ENCODE data around the gene ZNF621.
"Not testable (repeated sequence)": the region's sequence is repeated elsewhere in the genome, so short reads cannot be mapped to it uniquely, and the experiment has no call there.

ZNF621 gene

DNA sequence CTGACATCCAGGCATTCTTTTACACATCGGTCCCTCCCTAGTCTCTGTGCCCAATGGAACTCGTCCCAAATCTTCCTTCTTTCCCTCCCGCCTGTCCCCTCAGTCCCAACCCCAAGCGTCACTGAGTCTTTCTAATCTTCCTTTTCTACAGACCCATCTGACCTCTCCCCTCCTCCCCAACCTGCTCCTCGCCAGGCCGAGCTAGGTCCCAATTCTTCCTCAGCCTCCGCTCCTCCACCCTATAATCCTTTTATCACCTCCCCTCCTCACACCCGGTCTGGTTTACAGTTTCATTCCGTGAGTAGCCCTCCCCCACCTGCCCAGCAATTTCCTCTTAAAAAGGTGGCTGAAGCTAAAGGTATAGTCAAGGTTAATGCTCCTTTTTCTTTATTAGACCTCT is 37.7 kb downstream of the ZNF621 start:
- H3K9me3 ChIP-seq (ENCODE audit: control insufficient read depth, low read length); H3K27me3 ChIP-seq (ENCODE audit: control insufficient read depth, insufficient read depth, low read length); H3K9ac ChIP-seq (ENCODE audit: low read length); H3K4me3 ChIP-seq (ENCODE audit: low read length); H3K4me1 ChIP-seq (ENCODE audit: control insufficient read depth, insufficient read depth, low read length); H3K36me3 ChIP-seq (ENCODE audit: control insufficient read depth, insufficient read depth, low read length): not testable (repeated sequence)

- not testable (repeated sequence) for H3K4me3 ChIP-seq (ENCODE audit: low read length); H3K9ac ChIP-seq (ENCODE audit: low read length); H3K4me1 ChIP-seq (ENCODE audit: control insufficient read depth, insufficient read depth, low read length); H3K9me3 ChIP-seq (ENCODE audit: control insufficient read depth, low read length); H3K27me3 ChIP-seq (ENCODE audit: control insufficient read depth, insufficient read depth, low read length); H3K36me3 ChIP-seq (ENCODE audit: control insufficient read depth, insufficient read depth, low read length)
Observed at GRCh38 chr3:40565629-40566028, 40.9 kb downstream of the ZNF621 start.

GRCh38 chr3:40566694-40567093 is 41.9 kb downstream of the ZNF621 start:
- Histone ChIP-seq H3K4me3 (ENCODE audit: low read length) (no peak overlapping the region), H3K36me3 (ENCODE audit: control insufficient read depth, insufficient read depth, low read length) (no peaks in the 10 kb centered on the region), H3K4me1 (ENCODE audit: control insufficient read depth, insufficient read depth, low read length) (no peaks in the 10 kb centered on the region), H3K27me3 (ENCODE audit: control insufficient read depth, insufficient read depth, low read length) (no peaks in the 10 kb centered on the region), H3K9me3 (ENCODE audit: control insufficient read depth, low read length) (peaks cover 3% of the 10 kb centered on the region), H3K9ac (ENCODE audit: low read length) (no peak overlapping the region)

DNA sequence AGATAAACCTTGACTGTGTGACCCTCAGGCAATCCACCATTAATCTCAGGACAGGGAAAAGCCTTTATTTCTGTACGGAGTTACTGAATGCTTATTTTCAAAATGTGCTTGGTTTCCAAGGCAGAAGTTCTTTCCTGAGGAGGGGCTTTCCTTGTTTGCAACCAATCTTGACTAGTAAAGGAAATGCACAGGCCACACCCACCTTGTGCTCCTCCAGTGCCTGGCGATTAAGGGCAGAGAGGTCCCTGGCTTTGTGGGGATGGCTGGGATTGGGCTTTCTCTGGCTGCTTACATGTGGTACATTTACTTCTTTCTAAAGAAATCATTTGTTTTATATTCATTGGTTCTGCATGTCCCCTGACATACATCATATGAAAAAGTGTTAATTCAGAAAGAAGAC is 47.8 kb downstream of the ZNF621 start:
- Histone ChIP-seq H3K9me3 (ENCODE audit: control insufficient read depth, low read length) (peaks cover 3% of the 10 kb centered on the region), H3K27me3 (ENCODE audit: control insufficient read depth, insufficient read depth, low read length) (no peaks in the 10 kb centered on the region), H3K4me1 (ENCODE audit: control insufficient read depth, insufficient read depth, low read length) (no peaks in the 10 kb centered on the region), H3K4me3 (ENCODE audit: low read length) (no peak overlapping the region), H3K36me3 (ENCODE audit: control insufficient read depth, insufficient read depth, low read length) (no peaks in the 10 kb centered on the region), H3K9ac (ENCODE audit: low read length) (no peak overlapping the region)

GRCh38 chr3:40574050-40574449 is 49.3 kb downstream of the ZNF621 start:
- Histone ChIP-seq H3K9me3 (ENCODE audit: control insufficient read depth, low read length) (no peaks in the 10 kb centered on the region), H3K36me3 (ENCODE audit: control insufficient read depth, insufficient read depth, low read length) (no peaks in the 10 kb centered on the region), H3K4me1 (ENCODE audit: control insufficient read depth, insufficient read depth, low read length) (no peaks in the 10 kb centered on the region), H3K9ac (ENCODE audit: low read length) (no peak overlapping the region), H3K4me3 (ENCODE audit: low read length) (no peak overlapping the region), H3K27me3 (ENCODE audit: control insufficient read depth, insufficient read depth, low read length) (no peaks in the 10 kb centered on the region)

DNA sequence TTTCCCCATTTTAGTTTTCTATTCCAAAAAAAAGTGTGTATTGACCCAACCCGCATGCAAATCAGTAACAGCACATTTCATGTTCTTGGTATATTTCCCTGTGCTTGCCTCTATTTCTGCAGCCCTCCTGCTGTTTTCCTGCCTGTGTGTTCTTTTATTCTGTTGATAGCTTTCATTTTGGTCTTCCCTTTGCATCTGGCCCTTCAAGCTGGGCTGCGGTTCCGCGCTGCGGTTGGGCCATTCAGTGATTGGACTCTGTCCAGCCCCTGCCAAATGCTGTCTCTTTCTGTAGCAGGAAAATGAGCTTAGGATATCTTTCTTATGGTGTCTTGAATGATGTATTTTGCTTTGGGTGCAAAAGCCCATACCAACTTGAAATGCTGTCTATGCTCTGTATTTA is 49.9 kb downstream of the ZNF621 start:
- Histone ChIP-seq H3K36me3 (ENCODE audit: control insufficient read depth, insufficient read depth, low read length) (no peaks in the 10 kb centered on the region), H3K27me3 (ENCODE audit: control insufficient read depth, insufficient read depth, low read length) (no peaks in the 10 kb centered on the region), H3K9ac (ENCODE audit: low read length) (no peak overlapping the region), H3K9me3 (ENCODE audit: control insufficient read depth, low read length) (no peaks in the 10 kb centered on the region), H3K4me3 (ENCODE audit: low read length) (no peak overlapping the region), H3K4me1 (ENCODE audit: control insufficient read depth, insufficient read depth, low read length) (no peaks in the 10 kb centered on the region)

DNA sequence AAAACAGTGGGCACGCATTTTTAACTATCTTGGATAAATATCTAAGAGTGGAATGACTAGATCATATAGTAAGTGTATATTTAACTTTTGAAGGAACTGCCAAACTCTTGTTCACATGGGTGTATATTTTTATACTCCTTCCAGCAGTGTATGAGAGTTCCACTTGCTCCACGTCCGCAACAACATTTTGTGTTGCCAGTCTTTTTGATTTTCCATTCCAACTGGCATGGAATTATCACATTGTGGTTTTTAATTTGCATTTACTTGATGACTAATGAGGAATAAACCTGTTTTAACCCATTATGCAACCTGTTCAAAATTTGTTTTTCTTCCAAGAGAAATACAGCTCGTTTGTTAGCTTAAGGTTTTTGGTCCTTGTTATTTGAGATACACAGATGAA is 51.6 kb downstream of the ZNF621 start:
- Histone ChIP-seq H3K27me3 (ENCODE audit: control insufficient read depth, insufficient read depth, low read length) (no peaks in the 10 kb centered on the region), H3K4me1 (ENCODE audit: control insufficient read depth, insufficient read depth, low read length) (no peaks in the 10 kb centered on the region), H3K9me3 (ENCODE audit: control insufficient read depth, low read length) (no peaks in the 10 kb centered on the region), H3K36me3 (ENCODE audit: control insufficient read depth, insufficient read depth, low read length) (no peaks in the 10 kb centered on the region), H3K9ac (ENCODE audit: low read length) (no peak overlapping the region), H3K4me3 (ENCODE audit: low read length) (no peak overlapping the region)

GRCh38 chr3:40580494-40581091 is 55.8 kb downstream of the ZNF621 start:
- H3K4me3 ChIP-seq (ENCODE audit: low read length) = no peak overlapping the region
- no peak overlapping the region for H3K9ac ChIP-seq (ENCODE audit: low read length)
- H3K4me1 ChIP-seq (ENCODE audit: control insufficient read depth, insufficient read depth, low read length) = no peaks in the 10 kb centered on the region
- H3K36me3 ChIP-seq (ENCODE audit: control insufficient read depth, insufficient read depth, low read length) = no peaks in the 10 kb centered on the region
- peaks cover 3% of the 10 kb centered on the region for H3K27me3 ChIP-seq (ENCODE audit: control insufficient read depth, insufficient read depth, low read length)
- no peaks in the 10 kb centered on the region for H3K9me3 ChIP-seq (ENCODE audit: control insufficient read depth, low read length)

- Histone ChIP-seq H3K27me3 (ENCODE audit: control insufficient read depth, insufficient read depth, low read length) (peaks cover 3% of the 10 kb centered on the region), H3K9ac (ENCODE audit: low read length) (no peak overlapping the region), H3K4me3 (ENCODE audit: low read length) (no peak overlapping the region), H3K9me3 (ENCODE audit: control insufficient read depth, low read length) (no peaks in the 10 kb centered on the region), H3K36me3 (ENCODE audit: control insufficient read depth, insufficient read depth, low read length) (no peaks in the 10 kb centered on the region), H3K4me1 (ENCODE audit: control insufficient read depth, insufficient read depth, low read length) (no peaks in the 10 kb centered on the region)
Observed at GRCh38 chr3:40581166-40581565, 56.4 kb downstream of the ZNF621 start.

- Histone ChIP-seq H3K4me1 (ENCODE audit: control insufficient read depth, insufficient read depth, low read length) (no peaks in the 10 kb centered on the region), H3K9me3 (ENCODE audit: control insufficient read depth, low read length) (no peaks in the 10 kb centered on the region), H3K36me3 (ENCODE audit: control insufficient read depth, insufficient read depth, low read length) (no peaks in the 10 kb centered on the region), H3K4me3 (ENCODE audit: low read length) (no peak overlapping the region), H3K27me3 (ENCODE audit: control insufficient read depth, insufficient read depth, low read length) (peaks cover 3% of the 10 kb centered on the region), H3K9ac (ENCODE audit: low read length) (no peak overlapping the region)
Observed at GRCh38 chr3:40582401-40583027, 57.8 kb downstream of the ZNF621 start.

GRCh38 chr3:40583691-40584090 is 58.9 kb downstream of the ZNF621 start:
- Histone ChIP-seq H3K9ac (ENCODE audit: low read length) (no peak overlapping the region), H3K27me3 (ENCODE audit: control insufficient read depth, insufficient read depth, low read length) (peaks cover 3% of the 10 kb centered on the region), H3K4me1 (ENCODE audit: control insufficient read depth, insufficient read depth, low read length) (no peaks in the 10 kb centered on the region), H3K4me3 (ENCODE audit: low read length) (no peak overlapping the region), H3K9me3 (ENCODE audit: control insufficient read depth, low read length) (no peaks in the 10 kb centered on the region), H3K36me3 (ENCODE audit: control insufficient read depth, insufficient read depth, low read length) (no peaks in the 10 kb centered on the region)

- Histone ChIP-seq H3K27me3 (ENCODE audit: control insufficient read depth, insufficient read depth, low read length) (peaks cover 3% of the 10 kb centered on the region), H3K4me3 (ENCODE audit: low read length) (no peak overlapping the region), H3K9ac (ENCODE audit: low read length) (no peak overlapping the region), H3K4me1 (ENCODE audit: control insufficient read depth, insufficient read depth, low read length) (no peaks in the 10 kb centered on the region), H3K36me3 (ENCODE audit: control insufficient read depth, insufficient read depth, low read length) (no peaks in the 10 kb centered on the region), H3K9me3 (ENCODE audit: control insufficient read depth, low read length) (no peaks in the 10 kb centered on the region)
Observed at GRCh38 chr3:40584625-40585189, 59.9 kb downstream of the ZNF621 start.
